SK-N-MC (cell line): ENCODE results near the gene ZNF200.

Source experiments
- EZH2 ChIP-seq: fragments of 200-600 bp; sonication (generic); IDR thresholded peaks from one replicate; pipeline ENCODE4 v1.6.1; 2017; ENCODE audit warnings: antibody characterized with exemption
- POLR2AphosphoS5 ChIP-seq: IDR thresholded peaks from 2 replicates; pipeline ENCODE4 v1.6.1; 2012; ENCODE audit warnings: mild to moderate bottlenecking, low read depth, low read length, borderline replicate concordance

DNA sequence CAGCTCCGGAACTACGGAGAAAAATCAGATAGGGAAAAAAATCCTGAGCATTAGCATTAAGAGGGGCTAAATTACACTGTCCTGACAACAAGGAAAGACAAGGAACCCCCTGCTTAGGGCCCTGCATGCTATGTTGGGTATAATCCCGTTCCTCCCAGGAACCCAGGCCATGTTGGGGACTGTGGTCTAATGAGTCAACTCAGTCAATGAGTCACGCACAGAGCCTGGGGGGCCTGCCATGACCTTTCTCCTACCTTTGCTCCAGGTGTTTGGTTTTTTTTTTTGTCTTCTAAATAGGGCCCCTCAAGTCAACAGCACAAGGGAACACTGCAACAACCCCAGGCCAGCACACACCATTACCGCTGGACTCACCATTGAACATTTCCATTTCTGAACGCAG lies 8.9 kb upstream of the ZNF200 start:
- TF ChIP-seq EZH2 (no peak), POLR2AphosphoS5 (no peak)
